ENCODE data around the gene GALM. TPM values are rescaled to one million over a fixed set of nuclear protein-coding genes. Genes with fewer than 3 reads are reported as not detected.
A peak's percentile ranks its signal among the peaks of the same experiment; 100 is the strongest.

Gene GALM
- total and polyA plus RNA-seq, 2 of the 13 experiments (the other 11 are each of a cell fraction or from before 2014, with no cell fraction given) = 65.5 to 90.0 TPM

DNA sequence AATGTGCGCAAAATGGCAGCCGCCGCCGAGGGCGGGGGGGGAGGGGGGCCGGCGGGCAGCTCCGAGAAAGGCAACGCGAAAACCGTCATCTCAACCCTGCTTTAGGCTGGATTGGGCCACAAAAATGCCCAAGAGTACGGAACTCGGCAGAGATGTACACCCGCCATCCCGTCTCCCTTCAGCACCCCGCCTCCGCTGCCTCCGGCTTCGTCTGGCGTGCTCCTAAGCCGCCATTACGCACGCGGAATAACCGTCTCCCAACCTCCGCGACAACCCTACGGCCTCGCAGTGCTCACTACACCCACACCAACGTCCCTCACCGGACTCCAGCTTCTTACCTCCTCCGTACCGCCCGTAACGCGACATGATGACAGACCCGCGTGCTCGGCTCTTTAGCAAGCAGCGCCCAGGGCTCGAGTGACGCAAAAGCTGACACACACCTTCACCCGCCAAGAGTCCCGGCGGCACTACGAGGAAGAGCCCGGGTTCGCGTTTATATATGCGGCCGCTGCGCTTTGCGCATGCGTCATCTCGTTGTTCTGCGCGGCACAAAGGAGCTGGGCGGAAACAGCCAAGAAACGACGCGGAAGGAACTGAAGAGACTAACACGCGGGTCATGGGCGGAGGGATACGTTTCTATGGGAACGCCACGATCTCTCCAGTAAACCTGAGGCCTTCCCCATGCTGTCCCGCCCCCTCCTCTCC lies 85.1 kb downstream of the GALM start, which contains the start of gene SRSF7 (continued):
- TF ChIP-seq, protein P1, sequence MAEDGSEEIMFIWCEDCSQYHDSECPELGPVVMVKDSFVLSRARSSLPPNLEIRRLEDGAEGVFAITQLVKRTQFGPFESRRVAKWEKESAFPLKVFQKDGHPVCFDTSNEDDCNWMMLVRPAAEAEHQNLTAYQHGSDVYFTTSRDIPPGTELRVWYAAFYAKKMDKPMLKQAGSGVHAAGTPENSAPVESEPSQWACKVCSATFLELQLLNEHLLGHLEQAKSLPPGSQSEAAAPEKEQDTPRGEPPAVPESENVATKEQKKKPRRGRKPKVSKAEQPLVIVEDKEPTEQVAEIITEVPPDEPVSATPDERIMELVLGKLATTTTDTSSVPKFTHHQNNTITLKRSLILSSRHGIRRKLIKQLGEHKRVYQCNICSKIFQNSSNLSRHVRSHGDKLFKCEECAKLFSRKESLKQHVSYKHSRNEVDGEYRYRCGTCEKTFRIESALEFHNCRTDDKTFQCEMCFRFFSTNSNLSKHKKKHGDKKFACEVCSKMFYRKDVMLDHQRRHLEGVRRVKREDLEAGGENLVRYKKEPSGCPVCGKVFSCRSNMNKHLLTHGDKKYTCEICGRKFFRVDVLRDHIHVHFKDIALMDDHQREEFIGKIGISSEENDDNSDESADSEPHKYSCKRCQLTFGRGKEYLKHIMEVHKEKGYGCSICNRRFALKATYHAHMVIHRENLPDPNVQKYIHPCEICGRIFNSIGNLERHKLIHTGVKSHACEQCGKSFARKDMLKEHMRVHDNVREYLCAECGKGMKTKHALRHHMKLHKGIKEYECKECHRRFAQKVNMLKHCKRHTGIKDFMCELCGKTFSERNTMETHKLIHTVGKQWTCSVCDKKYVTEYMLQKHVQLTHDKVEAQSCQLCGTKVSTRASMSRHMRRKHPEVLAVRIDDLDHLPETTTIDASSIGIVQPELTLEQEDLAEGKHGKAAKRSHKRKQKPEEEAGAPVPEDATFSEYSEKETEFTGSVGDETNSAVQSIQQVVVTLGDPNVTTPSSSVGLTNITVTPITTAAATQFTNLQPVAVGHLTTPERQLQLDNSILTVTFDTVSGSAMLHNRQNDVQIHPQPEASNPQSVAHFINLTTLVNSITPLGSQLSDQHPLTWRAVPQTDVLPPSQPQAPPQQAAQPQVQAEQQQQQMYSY (CRISPR knock-in tag; IDR thresholded peaks at IDR 0.05) = 0 out of 2 replicates have a peak, but pooled peaks have one; percentile 14
- TF ChIP-seq RFX3 (CRISPR knock-in tag; IDR thresholded peaks at IDR 0.05) (peak; percentile 92), ZNF44 (CRISPR knock-in tag; IDR thresholded peaks at IDR 0.05) (peak; percentile 96), MAFG (CRISPR knock-in tag; IDR thresholded peaks at IDR 0.05) (no peak), PAWR (CRISPR knock-in tag; IDR thresholded peaks at IDR 0.05; ENCODE audit: borderline replicate concordance) (peak; percentile 72), JUNB (CRISPR knock-in tag; IDR thresholded peaks at IDR 0.05; ENCODE audit: borderline replicate concordance) (peak; percentile 85), TMF1 (CRISPR knock-in tag; IDR thresholded peaks at IDR 0.05; ENCODE audit: low read depth) (peak; percentile 40; the same call in 1 of the 2 replicates), PHF21A (CRISPR knock-in tag; IDR thresholded peaks at IDR 0.05) (peak; percentile 62; the same call in 1 of the 2 replicates), ZNF878 (CRISPR knock-in tag; IDR thresholded peaks at IDR 0.05) (peak; percentile 88), MYC (CRISPR knock-in tag; IDR thresholded peaks at IDR 0.05; ENCODE audit: borderline replicate concordance) (peak; percentile 99), RELA (CRISPR knock-in tag; IDR thresholded peaks at IDR 0.05) (peak; percentile 87), ZNF768 (CRISPR knock-in tag; IDR thresholded peaks at IDR 0.05) (peak; percentile 73; the same call in 1 of the 2 replicates), ZSCAN29 (CRISPR knock-in tag; conservative IDR thresholded peaks at IDR 0.05) (no peak; the same call in none of the 2 replicates), NR3C1 (CRISPR knock-in tag; IDR thresholded peaks at IDR 0.05) (no peak), CEBPG (CRISPR knock-in tag; IDR thresholded peaks at IDR 0.05) (peak; percentile 52; the same call in 1 of the 2 replicates), ZNF775 (CRISPR knock-in tag; IDR thresholded peaks at IDR 0.05; ENCODE audit: borderline replicate concordance) (0 out of 2 replicates have a peak, but pooled peaks have one; percentile 50), ZNF10 (CRISPR knock-in tag; IDR thresholded peaks at IDR 0.05; ENCODE audit: borderline replicate concordance, low read depth) (no peak), CENPX (CRISPR knock-in tag; IDR thresholded peaks at IDR 0.05) (no peak), ATM (IDR thresholded peaks at IDR 0.05; ENCODE audit: borderline replicate concordance) (no peak), ZNF235 (CRISPR knock-in tag; IDR thresholded peaks at IDR 0.05; ENCODE audit: borderline replicate concordance) (peak; percentile 93; the same call in 1 of the 2 replicates), CREB1 (IDR thresholded peaks at IDR 0.05) (peak; percentile 85), CREB1 (CRISPR knock-in tag; IDR thresholded peaks at IDR 0.05) (peak; percentile 75), KLF9 (CRISPR knock-in tag; IDR thresholded peaks at IDR 0.05; ENCODE audit: low read depth) (no peak; the same call in 1 of the 2 replicates)
- TF ChIP-seq, protein P2, sequence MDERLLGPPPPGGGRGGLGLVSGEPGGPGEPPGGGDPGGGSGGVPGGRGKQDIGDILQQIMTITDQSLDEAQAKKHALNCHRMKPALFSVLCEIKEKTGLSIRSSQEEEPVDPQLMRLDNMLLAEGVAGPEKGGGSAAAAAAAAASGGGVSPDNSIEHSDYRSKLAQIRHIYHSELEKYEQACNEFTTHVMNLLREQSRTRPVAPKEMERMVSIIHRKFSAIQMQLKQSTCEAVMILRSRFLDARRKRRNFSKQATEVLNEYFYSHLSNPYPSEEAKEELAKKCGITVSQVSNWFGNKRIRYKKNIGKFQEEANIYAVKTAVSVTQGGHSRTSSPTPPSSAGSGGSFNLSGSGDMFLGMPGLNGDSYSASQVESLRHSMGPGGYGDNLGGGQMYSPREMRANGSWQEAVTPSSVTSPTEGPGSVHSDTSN (CRISPR knock-in tag; IDR thresholded peaks at IDR 0.05) = no peak
- TF ChIP-seq, protein P3, sequence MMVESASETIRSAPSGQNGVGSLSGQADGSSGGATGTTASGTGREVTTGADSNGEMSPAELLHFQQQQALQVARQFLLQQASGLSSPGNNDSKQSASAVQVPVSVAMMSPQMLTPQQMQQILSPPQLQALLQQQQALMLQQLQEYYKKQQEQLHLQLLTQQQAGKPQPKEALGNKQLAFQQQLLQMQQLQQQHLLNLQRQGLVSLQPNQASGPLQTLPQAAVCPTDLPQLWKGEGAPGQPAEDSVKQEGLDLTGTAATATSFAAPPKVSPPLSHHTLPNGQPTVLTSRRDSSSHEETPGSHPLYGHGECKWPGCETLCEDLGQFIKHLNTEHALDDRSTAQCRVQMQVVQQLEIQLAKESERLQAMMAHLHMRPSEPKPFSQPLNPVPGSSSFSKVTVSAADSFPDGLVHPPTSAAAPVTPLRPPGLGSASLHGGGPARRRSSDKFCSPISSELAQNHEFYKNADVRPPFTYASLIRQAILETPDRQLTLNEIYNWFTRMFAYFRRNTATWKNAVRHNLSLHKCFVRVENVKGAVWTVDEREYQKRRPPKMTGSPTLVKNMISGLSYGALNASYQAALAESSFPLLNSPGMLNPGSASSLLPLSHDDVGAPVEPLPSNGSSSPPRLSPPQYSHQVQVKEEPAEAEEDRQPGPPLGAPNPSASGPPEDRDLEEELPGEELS (CRISPR knock-in tag; IDR thresholded peaks at IDR 0.05) = peak; percentile 47; the same call in 1 of the 2 replicates

Measured in HepG2 (cell line).